GM19025 (cell line): ENCODE data around the gene DCLRE1C.
A peak's percentile ranks its signal among the peaks of the same experiment; 100 is the strongest.
"Not testable (repeated sequence)": the region's sequence is repeated elsewhere in the genome, so short reads cannot be mapped to it uniquely, and the experiment has no call there.

Source experiments
- ATAC-seq: cut with Tn5 transposase; IDR thresholded peaks from one replicate; pipeline ENCODE4 v1.9.1; 2021; ENCODE audit warnings: mild to moderate bottlenecking, low read depth, moderate library complexity; ENCODE audit not compliant: unreplicated experiment

The DCLRE1C gene

DNA sequence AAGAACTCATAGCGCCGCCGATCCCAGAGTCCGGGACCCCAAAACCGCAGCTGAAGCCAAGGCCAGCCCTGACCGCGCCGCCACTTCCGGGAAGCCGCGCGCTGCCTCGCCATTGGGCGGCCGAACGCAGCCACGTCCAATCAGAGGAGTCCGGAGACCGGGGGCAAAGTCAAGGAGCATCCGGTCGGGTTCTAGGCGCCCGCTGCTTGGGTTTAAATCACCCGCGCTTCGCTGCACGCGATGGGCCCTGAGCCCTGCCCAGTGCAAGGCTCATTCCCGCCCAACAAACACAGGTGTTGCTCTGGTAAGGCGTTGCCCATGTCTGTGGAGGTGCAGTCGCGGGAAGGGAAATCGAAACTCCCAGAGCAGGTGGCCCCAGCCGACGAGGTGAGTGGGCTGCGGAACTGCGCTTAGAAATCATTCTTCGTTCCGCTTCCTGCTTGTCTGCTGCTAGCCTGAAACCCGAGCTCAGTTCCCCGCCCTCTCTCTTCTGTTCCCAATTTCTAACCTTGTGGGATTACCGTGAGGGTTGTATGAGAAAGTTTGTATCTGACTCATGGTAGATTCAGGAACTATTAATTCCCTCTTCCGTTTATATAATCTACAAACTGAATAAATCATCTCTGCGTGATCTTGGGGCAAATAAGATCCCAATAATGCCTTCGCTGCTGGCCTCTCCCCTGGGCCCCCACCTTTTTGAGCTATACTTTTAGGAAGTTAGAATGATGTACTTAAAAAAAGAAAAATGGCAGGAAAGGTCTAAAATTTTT lies at the start of gene DCLRE1C:
DCLRE1C (minus strand) TSS at position 96 of the 770 bp plus-strand sequence; CDS start at position 10, 86 bp downstream.
- ATAC-seq: peak; percentile 75

DNA sequence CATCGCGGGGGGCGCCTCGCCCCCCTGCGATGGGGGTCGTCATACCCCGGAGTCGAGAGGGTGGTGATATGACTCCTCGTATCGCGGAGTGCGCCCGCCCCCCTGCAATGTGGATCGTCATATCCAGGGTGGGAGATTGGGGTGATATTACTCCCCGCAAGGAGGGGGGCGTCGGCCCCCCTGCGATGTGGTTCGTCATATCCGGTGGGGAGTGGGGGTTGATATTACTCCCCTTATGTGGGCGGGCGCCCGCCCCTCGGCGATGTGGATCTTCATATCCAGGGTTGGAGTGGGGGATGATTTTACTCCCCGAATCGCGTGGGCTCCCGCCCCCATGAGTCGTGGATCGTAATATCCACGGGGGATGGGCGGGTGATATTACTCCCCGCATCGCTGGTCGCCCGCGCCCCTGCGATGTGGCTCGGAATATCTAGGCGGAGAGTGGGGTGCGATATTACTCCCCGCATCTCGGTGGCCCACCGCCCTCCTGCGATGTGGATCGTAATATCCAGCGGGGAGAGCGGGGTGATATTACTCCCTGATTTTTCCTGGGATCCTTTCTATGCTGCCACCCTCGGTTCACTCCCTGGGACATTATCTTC lies 42.2 kb upstream of the DCLRE1C start:
- ATAC-seq: no peak

DNA sequence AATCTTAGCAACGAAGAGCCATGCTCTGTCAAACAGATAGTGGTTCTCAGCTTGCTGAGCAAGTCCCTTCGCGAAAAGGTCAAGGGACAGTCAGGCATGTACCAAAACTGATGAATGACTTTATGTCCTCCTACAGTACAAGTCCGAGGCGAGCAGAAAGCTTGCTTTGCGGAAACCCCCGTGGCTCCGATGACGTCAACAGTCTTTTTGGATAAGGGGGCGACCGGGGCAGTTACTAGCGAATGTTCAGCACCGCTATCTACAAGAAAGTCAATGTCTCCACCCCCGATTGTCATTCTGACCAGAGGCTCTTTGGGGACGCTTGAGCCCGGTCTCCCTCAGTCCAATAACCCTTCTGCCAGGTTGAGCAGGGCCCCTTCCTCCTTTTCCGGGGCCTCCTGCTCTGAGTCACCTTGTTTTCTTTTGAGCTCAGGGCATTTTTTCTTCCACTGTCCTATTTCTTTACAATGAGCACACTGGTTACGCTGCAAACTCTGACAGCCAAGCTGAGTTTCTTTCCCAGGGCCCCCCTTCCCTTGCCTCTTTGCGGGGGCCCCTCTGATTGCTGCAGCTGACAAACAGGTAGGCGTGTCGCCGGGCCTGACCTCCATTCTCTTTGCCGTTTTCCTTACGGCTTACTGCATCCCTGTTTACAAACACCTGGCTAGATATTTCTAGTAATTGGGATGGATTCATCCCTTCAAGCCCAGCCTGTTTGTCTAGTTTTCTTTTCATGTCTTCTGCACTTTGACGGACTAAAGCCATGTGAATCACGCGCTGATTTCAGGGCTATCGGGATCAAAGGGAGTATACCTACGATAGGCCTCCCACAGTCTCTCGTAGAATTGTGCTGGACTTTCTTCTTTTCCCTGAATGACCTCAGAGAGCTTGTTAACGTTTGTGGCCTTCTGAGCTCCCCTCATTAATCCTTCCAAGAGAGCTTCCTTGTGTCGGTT lies 39.9 kb upstream of the DCLRE1C start:
- ATAC-seq: not testable (repeated sequence)

DNA sequence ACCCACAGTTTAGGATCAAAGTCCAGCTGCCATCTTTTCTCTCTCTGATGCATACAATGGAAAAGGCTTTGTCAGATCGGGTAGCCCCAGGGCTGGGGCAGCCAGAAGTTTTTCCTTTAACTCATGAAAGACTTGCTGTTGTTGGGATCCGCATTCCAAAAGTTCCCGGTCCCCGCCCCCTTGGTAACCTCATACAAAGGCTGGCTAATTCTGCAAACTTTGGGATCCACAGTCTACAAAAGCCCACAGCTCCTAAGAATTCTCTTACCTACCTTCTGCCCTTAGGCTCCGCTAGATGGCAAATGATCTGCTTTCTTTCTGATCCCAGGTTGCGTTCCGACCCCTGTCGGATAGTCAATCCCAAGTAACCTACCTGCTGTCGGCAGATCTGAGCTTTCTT lies 38.4 kb upstream of the DCLRE1C start:
- not testable (repeated sequence) for ATAC-seq

DNA sequence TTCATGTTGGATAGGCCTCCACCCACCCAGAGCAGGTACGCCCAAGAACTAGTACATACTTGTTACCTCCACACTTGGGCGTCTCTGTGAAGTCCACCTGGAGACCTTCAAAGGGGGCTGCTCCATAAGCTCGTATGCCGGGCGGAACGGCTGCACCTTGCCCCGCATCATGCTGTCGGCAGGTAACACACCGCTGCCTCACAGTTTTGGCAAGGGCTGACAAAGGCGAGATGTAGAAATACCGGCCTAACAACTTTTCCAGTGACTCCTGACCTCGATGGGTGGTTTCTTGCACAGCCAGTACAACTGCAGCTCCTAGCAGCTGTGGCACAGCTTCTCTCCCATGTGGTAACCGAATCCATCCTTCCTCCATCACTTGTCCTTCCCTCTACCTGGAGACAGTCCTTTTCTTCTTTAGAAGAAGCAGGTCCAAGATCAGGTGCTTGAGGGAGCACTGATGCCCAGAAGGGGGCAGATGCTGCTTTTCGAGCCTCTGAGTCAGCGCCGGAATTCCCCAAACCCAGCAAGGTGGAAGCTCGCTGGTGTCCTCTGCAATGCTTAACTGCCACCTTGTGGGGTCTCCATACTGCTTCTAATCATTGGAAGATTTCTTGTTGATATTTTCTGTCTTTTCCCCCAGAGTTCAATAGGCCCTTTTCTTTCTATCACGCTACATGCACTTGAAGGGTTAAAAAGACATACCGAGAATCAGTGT lies 37.3 kb upstream of the DCLRE1C start:
- not testable (repeated sequence) for ATAC-seq

DNA sequence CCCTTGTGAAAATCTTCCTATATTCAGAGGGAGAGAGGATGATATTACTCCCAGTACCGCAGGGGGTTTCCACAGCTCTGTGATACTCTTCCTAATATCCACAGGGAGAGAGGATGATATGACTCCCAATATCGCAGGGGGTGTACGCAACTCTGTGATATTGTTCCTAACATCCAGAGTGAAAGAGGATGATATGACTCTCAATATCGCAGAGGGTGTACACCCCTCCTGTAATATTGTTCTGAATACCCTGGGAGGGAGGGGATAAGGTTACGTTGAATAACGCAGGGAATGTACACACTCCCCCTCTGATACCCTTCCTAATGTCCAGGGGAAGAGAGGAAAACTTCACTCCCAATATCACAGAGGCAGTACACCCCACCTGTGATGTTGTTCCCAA lies 35.7 kb upstream of the DCLRE1C start:
- not testable (repeated sequence) for ATAC-seq

DNA sequence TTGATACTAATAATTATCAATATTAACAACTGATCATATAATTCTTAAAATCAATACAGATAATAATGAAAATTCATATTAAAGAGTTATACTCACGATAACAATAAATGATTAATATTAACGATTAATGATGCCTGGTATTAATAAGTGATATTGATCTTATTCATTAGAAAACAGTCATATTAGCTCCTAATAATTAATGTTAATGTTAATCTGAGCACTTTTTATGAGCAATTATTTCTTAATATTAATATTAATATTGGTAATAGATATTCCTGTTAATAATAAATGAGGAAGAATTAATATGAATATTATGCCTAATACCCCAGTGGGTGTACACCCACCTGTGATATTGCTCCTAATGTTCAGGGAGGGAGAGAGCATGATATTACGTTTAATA lies 28.8 kb upstream of the DCLRE1C start:
- ATAC-seq: no peak

DNA sequence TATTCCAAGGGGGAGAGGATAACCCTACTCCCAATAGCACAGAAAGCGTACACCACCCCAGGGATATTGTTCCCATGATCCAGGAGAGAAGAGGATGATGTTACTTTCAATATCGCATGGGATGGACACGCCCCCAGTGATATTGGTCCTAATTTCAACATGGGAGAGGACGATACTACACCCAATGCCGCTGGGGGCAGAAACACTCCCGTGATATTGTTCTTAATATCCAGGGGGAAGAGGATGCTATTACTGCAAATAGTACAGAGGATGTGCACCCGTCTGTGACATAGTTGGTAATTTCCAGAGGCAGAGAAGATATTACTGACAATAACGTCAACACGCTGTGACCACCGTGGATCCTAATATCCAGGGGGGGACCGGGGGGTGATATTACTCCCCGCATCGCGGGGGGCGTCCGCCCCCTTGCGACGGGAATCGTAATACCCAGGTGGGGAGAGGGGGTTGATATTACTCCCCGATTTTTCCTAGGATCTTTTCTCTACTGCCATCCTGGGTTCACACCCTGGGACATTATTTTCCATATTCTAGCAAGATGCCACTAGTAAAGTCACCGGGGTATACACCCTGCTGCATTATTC lies 21.9 kb upstream of the DCLRE1C start:
- no peak for ATAC-seq

DNA sequence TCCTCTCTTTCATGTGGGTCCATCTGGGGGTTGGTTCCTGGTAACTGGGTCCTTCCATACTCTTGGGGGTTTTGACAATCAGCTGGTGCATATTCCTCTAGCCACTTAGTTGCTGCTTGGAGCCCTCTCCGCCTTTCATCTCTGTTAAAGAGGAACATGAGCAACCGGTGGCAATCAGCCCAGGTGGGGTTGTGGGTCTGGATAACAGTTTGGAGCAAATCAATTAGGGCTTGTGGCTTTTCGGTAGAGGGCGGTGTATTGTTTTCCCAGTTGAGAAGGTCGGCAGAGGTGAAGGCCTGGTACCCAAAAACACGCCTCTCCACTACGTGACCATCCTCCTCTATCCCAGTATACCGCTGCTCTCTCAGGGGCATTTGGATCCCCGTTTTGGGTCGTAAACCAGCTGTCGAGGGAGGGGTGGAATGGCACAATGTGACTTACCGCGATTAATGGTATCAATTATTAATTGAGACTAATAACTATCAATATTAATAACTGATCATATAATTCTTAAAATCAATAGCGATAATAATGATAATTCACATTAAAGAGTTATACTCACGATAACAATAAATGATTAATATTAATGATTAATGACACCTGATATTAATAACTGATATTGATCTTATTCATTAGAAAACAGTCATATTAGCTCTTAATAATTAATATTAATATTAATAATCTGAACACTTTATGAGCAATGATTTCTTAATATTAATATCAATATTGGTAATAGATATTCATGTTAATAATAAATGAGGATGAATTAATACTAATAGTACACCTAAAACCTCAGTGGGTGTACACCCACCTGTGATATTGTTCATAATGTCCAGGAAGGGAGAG lies 20.5 kb upstream of the DCLRE1C start:
- ATAC-seq: not testable (repeated sequence)

DNA sequence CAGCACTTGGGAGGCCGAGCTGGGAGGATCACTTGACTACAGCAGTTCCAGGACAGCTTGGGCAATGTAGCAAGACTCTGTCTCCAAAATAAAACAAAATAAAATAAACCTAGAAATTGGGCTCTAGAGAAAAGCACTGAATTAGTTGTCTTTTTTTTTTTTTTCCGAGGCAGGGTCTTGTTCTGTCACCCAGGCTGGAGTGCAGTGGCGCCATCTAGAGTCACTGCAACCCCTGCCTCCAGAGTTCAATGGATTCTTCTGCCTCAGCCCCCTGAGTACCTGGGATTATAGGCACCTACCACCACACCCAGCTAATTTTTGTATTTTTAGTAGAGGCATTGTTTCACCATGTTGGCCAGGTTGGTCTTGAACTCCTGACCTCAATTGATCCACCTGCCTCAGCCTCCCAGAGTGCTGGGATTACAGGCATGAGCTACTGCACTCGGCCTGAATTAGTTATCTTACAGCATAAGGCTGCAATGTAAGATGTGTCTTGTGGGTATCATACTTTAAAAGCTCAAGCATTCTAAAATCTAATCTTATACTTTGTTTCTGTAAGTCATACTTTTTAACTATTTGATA lies 18.1 kb upstream of the DCLRE1C start:
- ATAC-seq: no peak

DNA sequence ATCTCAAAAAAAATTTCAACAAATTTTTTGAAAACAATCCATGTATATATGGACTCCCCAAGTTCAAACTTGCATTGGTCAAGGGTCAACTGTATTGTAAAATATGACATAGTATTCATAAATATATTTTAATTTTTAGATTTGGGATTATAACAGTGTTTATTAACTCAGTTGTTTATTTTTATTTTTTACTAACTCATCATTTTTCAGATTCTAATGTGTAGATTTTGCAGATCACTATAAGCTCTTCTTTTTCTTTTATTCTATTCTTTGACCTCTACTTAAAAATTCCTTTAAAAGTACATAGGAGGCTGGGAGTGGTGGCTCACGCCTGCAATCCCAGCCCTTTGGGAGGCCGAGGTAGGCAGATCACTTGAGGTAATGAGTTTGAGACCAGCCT lies 14.0 kb upstream of the DCLRE1C start:
- ATAC-seq: no peak

DNA sequence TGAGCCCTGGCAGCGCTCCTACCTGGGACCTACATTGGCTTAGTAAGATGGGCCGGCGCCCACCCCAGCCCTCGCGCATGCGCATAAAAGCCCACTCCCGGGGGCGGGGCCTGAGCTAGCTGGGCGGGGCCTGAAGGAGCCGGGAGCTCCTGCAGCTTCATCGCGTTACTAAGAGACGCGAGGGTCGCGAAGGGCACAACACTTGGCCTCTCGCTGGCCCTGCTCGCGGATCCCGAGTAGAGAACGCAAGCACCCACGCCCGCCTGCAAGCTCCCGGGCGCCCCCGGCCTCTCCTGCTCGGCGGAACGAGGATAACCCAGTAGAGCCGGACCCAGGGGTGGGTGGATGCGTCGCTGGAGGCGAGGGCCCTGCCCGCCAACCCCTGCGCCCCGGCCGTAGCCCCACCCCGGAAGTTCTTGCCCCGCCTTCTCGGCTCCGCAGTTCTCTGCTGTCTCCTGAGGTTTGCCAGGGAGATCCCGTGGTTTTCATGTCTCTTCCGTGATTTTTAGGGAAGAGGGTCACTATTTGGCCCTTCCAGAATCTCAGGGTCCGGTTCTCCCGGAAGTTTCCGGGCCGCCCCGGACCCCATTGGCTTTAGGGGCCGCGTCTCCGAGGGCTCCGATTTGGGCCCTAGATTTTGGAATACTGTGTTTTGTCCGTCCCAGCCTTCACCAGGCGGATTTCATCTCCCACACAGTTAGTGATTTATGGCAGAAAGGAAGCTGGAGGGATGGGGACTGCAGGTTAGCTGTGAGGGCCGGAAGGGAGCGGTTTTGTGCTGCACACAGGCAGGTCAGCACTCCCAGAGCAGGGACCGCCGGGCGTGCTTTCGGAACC lies 5.5 kb upstream of the DCLRE1C start, which contains the start of gene MEIG1:
MEIG1 (plus strand) TSS at position 168 of the 837 bp plus-strand sequence. CDS start 7,081 bp downstream, outside the sequence.
- ATAC-seq: peak; percentile 74

DNA sequence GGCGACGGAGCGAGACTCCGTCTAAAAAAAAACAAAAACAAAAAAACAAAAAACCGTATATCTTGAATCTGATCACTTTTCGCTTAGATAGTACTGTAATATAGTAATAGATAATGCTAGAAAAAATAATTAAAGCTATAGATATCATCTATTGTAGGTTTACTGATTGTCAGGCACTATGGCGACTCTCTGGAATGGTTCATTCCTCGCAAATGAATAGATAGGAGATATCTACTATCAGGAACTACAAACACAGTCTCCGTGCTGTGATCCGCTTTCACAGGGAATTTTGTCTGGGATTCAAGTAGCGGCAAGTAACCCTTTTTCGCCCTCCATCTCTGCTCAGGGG lies 5.0 kb upstream of the DCLRE1C start:
- no peak for ATAC-seq

DNA sequence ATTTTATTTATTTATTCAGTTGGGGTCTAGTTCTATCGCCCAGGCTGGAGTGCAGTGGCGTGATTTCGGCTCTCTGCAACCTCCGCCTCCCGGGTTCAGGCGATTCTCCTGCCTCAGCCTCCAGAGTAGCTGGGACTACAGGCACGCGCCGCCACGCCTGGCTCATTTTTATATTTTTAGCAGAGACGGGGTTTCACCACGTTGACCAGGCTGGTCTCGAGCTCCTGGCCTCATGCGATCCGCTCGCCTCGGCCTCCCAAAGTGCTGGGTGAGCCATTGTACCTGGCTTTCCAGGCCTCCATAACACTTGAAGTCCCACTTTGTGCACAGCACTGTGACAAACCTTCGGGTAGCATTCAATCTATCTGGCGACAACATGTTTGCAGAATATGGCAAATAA lies 1.0 kb upstream of the DCLRE1C start:
- no peak for ATAC-seq

DNA sequence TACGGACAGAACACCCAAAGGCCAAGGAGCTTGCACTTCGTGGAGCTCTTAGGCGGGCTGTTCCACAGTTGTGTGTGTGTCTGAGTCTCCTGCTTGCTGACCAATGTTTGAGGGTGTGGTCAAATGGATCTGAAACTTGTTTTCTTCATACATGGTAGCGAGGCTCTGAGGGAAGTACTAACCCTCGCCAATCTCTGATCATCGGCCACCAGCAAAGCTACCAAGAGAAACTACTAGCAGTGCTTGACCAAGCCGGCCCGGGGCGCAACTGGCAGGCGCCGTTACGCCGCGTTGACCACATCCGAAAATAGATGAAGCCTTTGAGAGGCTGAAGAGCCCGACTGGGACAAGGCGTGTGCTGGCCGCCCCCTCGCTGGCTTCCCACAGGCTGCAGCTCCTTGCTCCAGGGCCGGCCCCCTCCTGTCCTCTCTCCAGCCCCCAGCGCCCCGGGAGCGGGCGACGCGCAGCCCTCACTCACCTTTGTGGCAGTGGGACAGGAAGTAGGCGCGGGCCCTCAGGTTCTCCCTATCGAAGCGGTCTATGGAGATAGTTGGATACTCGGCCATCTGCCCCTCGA lies 384 bp downstream of the DCLRE1C start:
- peak; percentile 32 for ATAC-seq

DNA sequence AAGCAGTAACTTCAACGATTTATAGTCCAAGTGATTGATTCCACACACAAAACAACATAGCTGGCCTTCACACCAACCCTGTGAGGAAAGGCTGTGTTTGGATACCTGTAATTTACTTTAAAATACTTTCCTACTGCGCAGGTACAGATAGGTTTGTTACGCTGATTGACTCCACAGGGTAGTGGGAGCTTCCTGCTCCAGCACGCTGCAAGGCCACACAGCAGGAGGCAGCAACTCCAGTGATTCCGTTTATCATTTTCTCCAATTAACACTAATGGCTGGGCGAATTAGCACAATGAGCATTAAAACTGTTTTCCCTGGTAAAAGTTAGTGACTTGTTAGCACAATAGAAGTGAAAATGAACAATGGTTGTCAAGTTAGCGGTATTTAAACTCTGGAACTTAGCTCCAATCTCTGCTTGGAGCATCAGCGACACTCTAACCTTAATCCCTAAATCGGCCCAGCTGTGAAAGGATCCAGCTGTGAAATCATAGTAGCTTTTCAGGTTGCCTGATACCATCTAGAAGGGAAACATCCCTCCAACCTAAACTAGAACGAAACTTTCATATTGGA lies 959 bp downstream of the DCLRE1C start:
- no peak for ATAC-seq

DNA sequence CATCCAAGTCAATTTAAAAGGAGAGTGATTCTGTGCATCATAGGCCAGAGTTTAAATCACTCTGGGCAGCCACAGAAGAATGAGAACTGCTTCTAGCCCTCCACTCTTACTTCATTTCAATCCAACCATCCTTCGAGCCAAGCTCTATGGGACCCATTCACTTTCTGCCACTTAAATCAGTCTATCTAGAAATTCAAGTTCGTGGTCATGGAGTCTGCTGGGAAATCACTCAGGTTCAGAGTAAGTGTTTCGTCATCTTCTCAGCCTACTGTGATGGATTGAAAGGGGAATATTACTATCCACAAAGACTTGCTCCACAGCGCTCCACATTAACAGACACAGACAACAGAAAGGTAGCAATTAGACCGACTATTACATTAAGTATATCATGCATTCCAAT lies 4.6 kb downstream of the DCLRE1C start:
- ATAC-seq: no peak
